HFF-Myc (cell line): ENCODE data around the gene HOXD3.

Source experiments
- DNase-seq: peaks from one replicate; pipeline ENCODE4 v3.0.0-alpha.2; 2011; ENCODE audit warnings: low read depth; ENCODE audit errors: extremely low read depth
- H3K4me3 ChIP-seq: replicated peaks from 2 replicates; pipeline ENCODE4 v1.5.1; 2011; ENCODE audit warnings: low read depth, mild to moderate bottlenecking, control low read depth, low read length
- TF ChIP-seq, protein P1 (sequence below): IDR thresholded peaks from 2 replicates; pipeline ENCODE4 v1.5.1; 2012; ENCODE audit warnings: mild to moderate bottlenecking, low read depth, low read length, control low read depth; ENCODE audit errors: missing control alignments

HOXD3 gene

DNA sequence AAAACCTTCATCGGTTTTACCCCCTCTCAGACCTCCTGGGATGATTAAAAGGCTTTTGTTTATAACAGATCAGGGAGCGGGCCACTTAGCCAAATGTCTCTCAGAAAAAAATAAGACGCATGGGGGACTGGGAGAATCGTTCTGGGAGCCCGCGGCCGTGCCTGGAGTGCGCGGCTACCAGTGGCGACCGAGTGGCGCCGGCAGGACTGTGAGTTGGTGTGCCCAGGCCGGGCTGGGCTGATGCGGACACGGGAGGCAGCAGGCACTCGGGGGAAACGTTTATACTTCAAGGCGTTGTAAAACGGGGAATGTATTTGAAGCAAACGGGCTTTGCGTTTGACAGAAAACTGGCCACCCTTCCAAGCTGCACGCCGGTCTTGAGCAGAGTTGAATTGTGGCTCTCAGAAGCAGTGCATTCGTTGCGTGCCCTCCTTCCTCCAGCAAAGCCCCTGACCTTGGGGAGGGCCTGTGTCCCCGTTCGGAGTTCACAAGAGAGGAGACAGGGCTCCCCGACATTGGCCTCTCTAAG lies 45.2 kb upstream of the HOXD3 start:
- TF ChIP-seq, protein P1, sequence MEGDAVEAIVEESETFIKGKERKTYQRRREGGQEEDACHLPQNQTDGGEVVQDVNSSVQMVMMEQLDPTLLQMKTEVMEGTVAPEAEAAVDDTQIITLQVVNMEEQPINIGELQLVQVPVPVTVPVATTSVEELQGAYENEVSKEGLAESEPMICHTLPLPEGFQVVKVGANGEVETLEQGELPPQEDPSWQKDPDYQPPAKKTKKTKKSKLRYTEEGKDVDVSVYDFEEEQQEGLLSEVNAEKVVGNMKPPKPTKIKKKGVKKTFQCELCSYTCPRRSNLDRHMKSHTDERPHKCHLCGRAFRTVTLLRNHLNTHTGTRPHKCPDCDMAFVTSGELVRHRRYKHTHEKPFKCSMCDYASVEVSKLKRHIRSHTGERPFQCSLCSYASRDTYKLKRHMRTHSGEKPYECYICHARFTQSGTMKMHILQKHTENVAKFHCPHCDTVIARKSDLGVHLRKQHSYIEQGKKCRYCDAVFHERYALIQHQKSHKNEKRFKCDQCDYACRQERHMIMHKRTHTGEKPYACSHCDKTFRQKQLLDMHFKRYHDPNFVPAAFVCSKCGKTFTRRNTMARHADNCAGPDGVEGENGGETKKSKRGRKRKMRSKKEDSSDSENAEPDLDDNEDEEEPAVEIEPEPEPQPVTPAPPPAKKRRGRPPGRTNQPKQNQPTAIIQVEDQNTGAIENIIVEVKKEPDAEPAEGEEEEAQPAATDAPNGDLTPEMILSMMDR, result no peak
- no peak for DNase-seq

DNA sequence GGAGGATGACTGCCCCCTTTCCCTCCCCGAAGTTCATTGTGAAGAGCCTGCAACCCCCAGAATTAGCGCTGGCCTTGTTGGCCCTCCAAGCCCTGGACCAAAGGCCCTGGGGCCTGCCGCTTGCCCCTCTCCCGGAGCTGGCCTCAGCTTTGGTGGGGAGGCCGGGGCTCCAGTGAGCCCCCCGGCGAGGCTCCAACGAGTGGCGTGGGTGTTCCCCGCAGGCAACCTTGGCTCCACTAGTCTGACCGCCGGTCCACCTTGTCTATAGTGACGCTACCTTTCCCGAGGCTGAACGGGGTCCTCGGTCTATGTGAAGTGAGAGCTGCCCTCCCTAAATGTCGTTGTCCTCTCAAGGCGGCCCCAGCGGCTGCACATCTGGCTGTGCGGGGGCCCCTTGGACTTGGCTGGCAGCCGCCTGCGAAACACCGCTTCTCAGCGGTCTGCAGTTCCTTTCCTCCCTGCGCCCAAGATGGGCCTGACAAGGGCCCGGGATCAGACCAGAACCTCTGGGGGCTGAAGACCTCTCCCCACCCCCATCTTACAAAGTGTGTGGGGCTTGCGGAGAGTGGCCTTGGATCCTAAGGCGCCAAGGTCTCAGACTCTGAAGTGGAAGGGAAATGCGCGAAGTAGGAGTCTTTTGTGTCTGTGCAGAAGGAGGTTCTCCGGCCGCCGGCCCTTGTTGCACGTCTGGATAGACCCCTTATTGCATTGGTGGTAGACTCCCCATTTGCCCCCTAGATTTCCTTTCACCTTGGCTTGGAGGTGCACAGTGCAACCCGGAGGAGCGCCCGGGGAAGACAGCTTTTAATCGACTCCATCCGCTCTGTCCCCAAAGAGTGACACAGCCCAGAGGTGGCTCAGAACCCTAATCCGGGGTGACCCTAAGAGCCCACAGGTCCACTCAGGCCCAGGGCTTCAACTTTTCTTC lies 44.5 kb upstream of the HOXD3 start:
- DNase-seq, result no peak
- no peak overlapping the region for H3K4me3 ChIP-seq
- TF ChIP-seq, protein P1, result no peak

More for the DNA sequence above, 45.2 kb upstream of the HOXD3 start:
- H3K4me3 ChIP-seq, result no peak overlapping the region

DNA sequence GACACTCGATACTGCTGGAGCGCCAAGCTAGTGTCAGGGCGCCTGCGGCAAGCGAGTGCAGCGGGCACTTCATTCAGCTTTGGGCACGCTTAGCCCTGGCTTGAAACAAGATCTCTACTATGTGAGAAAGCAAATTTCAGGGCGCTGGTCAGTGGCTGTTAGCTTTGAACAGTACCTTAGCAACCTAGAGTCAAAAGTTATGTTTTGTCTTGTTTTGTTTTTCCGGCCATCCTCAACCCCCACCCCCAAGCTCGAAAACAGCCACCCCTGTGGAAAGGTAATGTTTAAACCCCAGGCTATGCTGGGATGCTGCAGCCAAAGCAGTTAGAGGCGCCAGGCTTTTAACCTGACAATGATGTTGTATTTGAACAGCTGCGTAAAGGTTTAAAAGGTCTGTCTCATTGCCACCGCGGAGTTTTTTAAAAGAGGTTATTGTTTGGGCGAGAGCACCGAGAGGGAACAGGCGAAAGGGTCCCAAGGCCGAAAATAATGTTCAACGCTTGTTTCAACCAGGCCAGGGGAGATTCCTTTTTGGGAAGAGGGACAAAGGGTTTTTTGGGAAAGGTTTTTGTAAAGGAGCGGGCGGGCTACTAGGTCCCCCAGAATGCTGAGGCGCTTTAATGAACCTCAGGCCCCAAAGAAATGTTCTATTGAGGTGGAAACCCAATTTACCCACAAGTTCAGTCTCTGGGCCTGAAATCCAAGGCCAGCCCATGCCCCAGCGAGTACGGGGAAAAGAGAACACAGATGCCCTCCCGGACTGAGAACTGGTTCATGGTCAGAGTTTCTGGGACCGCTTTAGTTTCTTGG lies 42.8 kb upstream of the HOXD3 start:
- H3K4me3 ChIP-seq, result no peak overlapping the region
- DNase-seq, result no peak
- TF ChIP-seq, protein P1, result no peak

DNA sequence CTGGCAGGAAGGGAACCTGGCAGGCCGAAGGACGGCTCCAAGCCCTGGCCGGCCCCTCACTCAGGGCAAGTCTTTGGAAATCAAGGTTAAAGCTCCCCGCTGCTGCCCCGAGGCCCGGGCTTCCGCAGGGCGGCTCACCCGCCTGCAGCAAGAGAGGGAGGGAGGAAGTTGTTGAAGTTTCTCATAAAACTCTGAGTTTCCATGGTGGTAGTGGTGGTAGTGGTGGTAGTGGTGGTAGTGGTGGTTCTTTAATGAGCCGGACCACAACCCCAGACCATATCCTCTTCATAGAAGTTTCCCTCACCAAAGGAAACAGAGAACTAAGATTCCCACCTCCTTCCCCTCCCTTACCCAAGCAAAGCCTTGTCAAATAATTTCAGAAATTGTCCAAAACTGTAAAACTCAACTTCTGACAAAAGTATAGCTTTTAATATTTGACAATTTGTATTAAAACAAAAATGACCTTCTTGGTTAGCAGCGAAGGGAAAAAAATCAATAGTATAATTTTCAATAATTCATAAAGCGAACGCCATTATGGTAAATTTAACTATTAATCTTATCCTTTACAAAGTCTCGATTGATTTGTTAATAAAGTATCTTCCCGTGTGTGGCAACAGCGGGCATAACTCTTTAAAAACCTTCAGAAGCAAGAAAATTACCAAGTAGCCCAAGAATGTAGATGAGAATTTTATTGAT lies 42.0 kb upstream of the HOXD3 start:
- DNase-seq, result no peak
- TF ChIP-seq, protein P1, result no peak
- H3K4me3 ChIP-seq, result no peak overlapping the region

DNA sequence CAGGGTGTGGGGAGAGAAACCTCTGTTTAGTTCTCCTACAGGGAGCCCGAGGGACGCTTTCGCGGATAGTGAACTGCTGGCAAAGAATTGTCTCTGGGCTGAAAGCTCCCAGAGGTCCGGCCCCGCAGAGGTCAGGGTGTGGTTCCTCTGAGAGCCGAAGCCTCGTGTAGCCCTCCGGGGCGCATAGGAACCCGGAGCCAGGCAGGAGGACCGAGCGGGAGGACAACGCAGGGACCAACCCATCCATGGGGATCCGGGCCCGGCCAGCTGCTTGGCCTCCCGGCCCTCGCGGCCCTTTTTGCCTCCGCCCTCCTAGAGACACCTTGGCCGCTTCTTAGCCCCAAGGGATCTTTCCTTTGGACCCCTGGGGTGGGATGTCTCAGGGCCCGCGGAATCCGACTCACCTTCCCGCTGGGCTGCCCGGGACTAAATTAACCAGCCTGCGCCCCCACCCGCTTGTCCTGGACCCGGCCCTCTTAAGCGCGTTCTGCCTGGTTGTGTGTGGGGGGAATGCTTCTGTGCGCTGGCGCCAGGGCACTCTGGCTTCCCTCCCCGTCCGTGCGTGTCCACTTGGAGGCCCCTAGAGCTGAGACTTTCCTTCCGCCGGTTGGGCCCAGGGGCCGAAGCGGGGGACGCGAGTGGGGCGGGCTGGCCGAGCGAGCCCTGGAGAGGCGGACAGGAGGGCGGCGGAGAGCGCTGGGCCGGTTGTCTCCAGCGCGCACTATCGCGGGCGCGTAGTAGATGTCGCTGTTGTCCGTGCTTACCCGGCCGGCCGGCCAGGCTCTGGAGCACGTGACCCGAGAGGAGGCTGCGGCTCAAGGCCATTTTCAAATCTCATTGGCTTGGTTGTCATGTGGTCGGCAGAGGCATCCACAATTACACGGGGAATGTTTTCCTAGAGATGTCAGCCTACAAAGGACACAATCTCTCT lies 41.0 kb upstream of the HOXD3 start, which contains the start of gene HOXD10:
HOXD10 (plus strand) TSS at position 896 of the 931 bp plus-strand sequence. CDS start 56 bp downstream, outside the sequence.
- TF ChIP-seq, protein P1, result no peak
- no peak for DNase-seq

More for the DNA sequence above, 41.0 kb upstream of the HOXD3 start, which contains the start of gene HOXD10:
- no peak within 1 kb of the TSS for H3K4me3 ChIP-seq
